ENCODE measurements around the gene ZNF230.
A peak's percentile ranks its signal among the peaks of the same experiment; 100 is the strongest.

Gene ZNF230

DNA sequence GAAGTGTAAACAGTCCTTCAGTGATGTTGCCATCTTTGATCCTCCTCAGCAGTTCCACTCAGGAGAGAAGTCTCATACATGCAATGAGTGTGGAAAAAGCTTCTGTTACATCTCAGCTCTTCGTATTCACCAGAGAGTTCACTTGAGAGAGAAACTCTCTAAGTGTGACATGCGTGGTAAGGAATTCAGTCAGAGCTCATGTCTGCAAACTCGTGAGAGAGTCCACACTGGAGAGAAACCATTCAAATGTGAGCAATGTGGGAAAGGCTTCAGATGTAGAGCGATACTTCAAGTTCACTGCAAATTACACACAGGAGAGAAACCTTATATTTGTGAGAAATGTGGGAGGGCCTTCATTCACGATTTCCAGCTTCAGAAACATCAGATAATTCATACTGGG lies 7.7 kb downstream of the ZNF230 start:
- TF ChIP-seq, protein P1, sequence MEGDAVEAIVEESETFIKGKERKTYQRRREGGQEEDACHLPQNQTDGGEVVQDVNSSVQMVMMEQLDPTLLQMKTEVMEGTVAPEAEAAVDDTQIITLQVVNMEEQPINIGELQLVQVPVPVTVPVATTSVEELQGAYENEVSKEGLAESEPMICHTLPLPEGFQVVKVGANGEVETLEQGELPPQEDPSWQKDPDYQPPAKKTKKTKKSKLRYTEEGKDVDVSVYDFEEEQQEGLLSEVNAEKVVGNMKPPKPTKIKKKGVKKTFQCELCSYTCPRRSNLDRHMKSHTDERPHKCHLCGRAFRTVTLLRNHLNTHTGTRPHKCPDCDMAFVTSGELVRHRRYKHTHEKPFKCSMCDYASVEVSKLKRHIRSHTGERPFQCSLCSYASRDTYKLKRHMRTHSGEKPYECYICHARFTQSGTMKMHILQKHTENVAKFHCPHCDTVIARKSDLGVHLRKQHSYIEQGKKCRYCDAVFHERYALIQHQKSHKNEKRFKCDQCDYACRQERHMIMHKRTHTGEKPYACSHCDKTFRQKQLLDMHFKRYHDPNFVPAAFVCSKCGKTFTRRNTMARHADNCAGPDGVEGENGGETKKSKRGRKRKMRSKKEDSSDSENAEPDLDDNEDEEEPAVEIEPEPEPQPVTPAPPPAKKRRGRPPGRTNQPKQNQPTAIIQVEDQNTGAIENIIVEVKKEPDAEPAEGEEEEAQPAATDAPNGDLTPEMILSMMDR (conservative IDR thresholded peaks at IDR 0.05): no peak
- no peak overlapping the region for H3K27ac ChIP-seq

DNA sequence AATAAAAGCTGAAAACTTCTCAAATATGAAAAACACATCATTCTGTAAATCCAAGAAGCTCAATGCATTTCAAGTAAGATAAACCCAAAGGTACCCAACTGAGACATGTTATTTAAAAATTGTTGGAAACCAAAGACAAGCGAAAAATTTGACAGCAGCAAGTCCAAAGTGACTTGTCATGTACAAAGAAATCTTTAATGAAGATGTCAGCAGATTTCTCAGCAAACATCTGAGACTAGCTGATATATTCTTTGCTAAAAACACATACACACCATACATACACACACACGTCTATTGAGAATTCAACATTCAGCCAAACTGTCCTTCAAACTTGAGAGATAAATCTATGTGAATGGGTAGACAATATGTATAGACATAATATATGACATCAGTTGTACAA lies 16.7 kb downstream of the ZNF230 start:
- TF ChIP-seq, protein P1 (conservative IDR thresholded peaks at IDR 0.05): no peak
- no peak overlapping the region for H3K27ac ChIP-seq

DNA sequence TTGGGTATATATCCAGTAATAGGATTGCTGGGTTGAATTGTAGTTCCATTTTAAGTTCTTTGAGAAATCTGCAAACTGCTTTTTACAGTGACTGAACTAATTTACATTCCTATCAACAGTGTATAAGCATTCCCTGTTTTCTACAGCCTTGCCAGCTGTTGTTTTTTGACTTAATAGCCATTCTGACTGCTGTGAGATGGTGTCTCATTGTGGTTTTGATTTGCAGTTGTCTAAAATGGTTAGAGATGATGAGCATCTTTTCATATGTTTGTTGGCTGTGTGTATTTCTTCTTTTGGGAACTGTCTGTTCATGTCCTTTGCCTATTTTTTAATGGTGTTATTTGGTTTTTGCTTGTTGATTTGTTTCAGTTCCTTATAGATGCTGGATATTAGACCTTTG lies 18.5 kb downstream of the ZNF230 start:
- no peak overlapping the region for H3K27ac ChIP-seq
- TF ChIP-seq, protein P1 (conservative IDR thresholded peaks at IDR 0.05): no peak

DNA sequence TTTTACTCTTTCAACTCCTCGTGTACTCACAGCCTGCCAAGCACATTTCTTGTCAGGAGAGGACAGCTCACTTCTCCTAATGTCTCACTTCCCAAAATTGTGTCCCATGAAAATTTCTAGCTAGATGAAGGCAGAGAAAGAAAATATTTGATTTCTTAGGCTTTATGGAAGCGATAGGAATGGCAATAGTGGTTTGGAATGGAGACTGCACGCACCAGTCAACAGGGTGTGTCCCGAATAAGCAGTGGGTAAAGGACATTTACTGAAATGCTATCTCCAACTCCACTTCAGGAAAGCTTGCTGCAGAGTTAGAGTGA lies 22.1 kb downstream of the ZNF230 start:
- peak overlapping the region; percentile 58 for H3K27ac ChIP-seq
- TF ChIP-seq, protein P1 (conservative IDR thresholded peaks at IDR 0.05): no peak

DNA sequence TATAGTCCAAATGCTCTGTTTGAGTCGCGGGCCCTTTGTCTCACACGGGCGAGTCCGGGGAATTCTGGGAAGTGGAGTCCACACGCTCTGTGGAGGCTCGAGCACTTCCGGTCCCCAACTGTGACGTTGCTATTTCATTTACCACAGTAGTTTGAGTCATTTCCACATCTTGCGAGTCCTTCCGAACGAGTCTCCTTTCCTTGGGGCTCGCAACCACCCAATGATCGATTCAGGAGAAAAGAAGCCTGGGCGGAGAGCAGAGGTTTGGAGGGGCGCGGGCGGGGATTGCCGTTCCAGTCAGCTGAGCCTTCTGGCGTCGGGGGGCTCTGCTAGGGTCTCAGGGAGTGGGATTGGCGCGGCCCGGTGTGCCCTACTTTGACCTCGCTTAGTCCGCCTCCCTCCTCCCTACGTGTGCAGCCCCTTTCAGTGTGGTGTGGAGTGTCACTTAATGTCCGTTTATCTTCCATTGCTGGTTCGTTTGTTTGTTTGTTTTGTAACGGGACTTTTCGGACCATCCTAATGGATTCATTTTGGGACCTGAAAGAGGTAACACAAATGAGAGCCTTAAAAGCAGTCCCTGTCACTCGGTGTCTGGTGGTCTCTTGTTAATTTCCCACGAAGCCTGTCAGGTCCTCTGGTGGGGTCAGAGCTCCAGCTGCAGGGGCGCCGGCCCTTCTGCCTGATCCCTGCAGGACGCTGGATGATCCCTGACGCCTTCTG lies 22.6 kb downstream of the ZNF230 start, which contains the start of gene ZNF222:
Gene ZNF222 (plus strand): TSS at position 163 of the 720 bp plus-strand sequence. CDS start 58 bp downstream, at position 221.
- peak within 1 kb of the TSS; percentile 58 for H3K27ac ChIP-seq
- TF ChIP-seq, protein P1 (conservative IDR thresholded peaks at IDR 0.05): no peak

DNA sequence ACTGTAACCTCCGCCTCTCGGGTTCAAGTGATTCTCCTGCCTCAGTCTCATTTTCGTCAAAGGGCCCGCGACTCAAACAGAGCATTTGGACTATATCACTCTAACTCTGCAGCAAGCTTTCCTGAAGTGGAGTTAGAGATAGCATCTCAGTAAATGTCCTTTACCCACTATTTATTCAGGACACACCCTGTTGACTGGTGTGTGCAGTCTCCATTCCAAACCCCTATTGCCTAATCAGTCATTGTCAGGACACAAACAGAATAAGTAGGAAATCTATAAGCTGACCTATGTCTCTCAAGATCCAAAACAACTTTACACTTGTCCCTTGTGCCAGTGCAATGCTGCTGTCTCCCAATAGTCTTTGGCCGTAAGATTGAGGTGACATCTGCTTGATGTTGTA lies 23.9 kb downstream of the ZNF230 start:
- TF ChIP-seq, protein P1 (conservative IDR thresholded peaks at IDR 0.05): no peak
- H3K27ac ChIP-seq: no peak overlapping the region

DNA sequence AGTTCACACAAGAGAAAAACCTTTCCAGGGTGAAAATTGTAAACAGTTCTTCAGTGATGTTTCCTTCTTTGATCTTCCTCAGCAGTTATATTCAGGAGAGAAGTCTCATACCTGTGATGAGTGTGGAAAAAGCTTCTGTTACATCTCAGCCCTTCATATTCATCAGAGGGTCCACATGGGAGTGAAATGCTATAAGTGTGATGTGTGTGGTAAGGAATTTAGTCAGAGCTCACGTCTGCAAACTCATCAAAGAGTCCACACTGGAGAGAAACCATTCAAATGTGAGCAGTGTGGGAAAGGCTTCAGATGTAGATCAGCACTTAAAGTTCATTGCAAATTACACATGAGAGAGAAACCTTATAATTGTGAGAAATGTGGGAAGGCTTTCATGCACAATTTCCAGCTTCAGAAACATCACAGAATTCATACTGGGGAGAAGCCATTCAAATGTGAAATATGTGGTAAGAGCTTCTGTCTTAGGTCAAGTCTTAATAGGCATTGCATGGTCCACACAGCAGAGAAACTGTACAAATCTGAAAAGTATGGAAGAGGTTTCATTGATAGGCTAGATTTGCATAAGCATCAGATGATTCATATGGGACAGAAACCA lies 29.3 kb downstream of the ZNF230 start:
- TF ChIP-seq, protein P1 (conservative IDR thresholded peaks at IDR 0.05): no peak
- H3K27ac ChIP-seq: no peak overlapping the region
